SJSA1 (cell line): ENCODE data around the gene DIRAS2. TPM values are rescaled to one million over a fixed set of nuclear protein-coding genes. Genes with fewer than 3 reads are reported as not detected.

Experiments
- DNase-seq, 2 experiments: peaks; one replicate each; pipeline ENCODE4 v3.0.0-alpha.2; 2015 to 2020; ENCODE audit warnings: low spot score in 2 of 2, low read depth in 1 of 2
- H3K27ac ChIP-seq: fragments of 250-450 bp; sonication (Bioruptor Pico); 2 replicates; pipeline ENCODE4 v1.5.1; 2020; ENCODE audit warnings: mild to moderate bottlenecking, moderate library complexity
- H3K27me3 ChIP-seq: fragments of 250-450 bp; sonication (Bioruptor Pico); replicated peaks from 2 replicates; pipeline ENCODE4 v1.5.1; 2020; ENCODE audit warnings: mild to moderate bottlenecking, moderate library complexity
- H3K36me3 ChIP-seq: fragments of 250-450 bp; sonication (Bioruptor Pico); 2 replicates; pipeline ENCODE4 v1.5.1; 2020; ENCODE audit warnings: mild to moderate bottlenecking
- H3K4me1 ChIP-seq: fragments of 250-450 bp; sonication (Bioruptor Pico); replicated peaks from 2 replicates; pipeline ENCODE4 v1.6.1; 2021; ENCODE audit warnings: mild to moderate bottlenecking
- H3K4me3 ChIP-seq: fragments of 250-450 bp; sonication (Bioruptor Pico); 2 replicates; pipeline ENCODE4 v1.5.1; 2020; ENCODE audit warnings: mild to moderate bottlenecking
- H3K9me3 ChIP-seq: fragments of 250-450 bp; sonication (Bioruptor Pico); replicated peaks from 2 replicates; pipeline ENCODE4 v1.5.1; 2020; ENCODE audit warnings: mild to moderate bottlenecking
- total RNA-seq: library from RNA; depleted of rRNA; stranded (reverse); fragments of >200 nt; shearing (Covaris generic); gene quantifications from 2 replicates; pipeline ENCODE4 v1.2.3, GENCODE V29; 2014

Gene DIRAS2
- total RNA-seq, 1 experiment from 2014 or later = not detected

GRCh38 chr9:90641086-90641485 lies 1.5 kb downstream of the DIRAS2 start:
- no peaks in the 10 kb centered on the region for H3K36me3 ChIP-seq
- H3K9me3 ChIP-seq = no peaks in the 10 kb centered on the region
- no peak overlapping the region for H3K27ac ChIP-seq
- H3K4me1 ChIP-seq = no peaks in the 10 kb centered on the region; the same call in 1 of the 2 replicates
- no peak overlapping the region for H3K4me3 ChIP-seq
- DNase-seq = no peak
- H3K27me3 ChIP-seq = peaks cover 18% of the 10 kb centered on the region

GRCh38 chr9:90640361-90640760 lies 2.3 kb downstream of the DIRAS2 start:
- no peak overlapping the region for H3K4me3 ChIP-seq
- no peaks in the 10 kb centered on the region for H3K9me3 ChIP-seq
- no peaks in the 10 kb centered on the region; the same call in 1 of the 2 replicates for H3K4me1 ChIP-seq
- peaks cover 18% of the 10 kb centered on the region for H3K27me3 ChIP-seq
- no peak overlapping the region for H3K27ac ChIP-seq
- H3K36me3 ChIP-seq = no peaks in the 10 kb centered on the region
- DNase-seq = no peak

GRCh38 chr9:90637626-90638025 lies 5.0 kb downstream of the DIRAS2 start:
- no peaks in the 10 kb centered on the region for H3K9me3 ChIP-seq
- no peak overlapping the region for H3K4me3 ChIP-seq
- H3K27ac ChIP-seq = no peak overlapping the region
- H3K27me3 ChIP-seq = peaks cover 4% of the 10 kb centered on the region
- no peak for DNase-seq
- H3K4me1 ChIP-seq = no peaks in the 10 kb centered on the region
- H3K36me3 ChIP-seq = no peaks in the 10 kb centered on the region

- no peaks in the 10 kb centered on the region for H3K27me3 ChIP-seq
- H3K36me3 ChIP-seq = no peaks in the 10 kb centered on the region
- H3K9me3 ChIP-seq = no peaks in the 10 kb centered on the region
- no peaks in the 10 kb centered on the region for H3K4me1 ChIP-seq
- H3K4me3 ChIP-seq = no peak overlapping the region
- DNase-seq = no peak
- H3K27ac ChIP-seq = no peak overlapping the region
Observed at GRCh38 chr9:90632647-90633207, 9.9 kb downstream of the DIRAS2 start.

GRCh38 chr9:90631964-90632363 lies 10.7 kb downstream of the DIRAS2 start:
- H3K4me1 ChIP-seq = no peaks in the 10 kb centered on the region
- H3K36me3 ChIP-seq = no peaks in the 10 kb centered on the region
- H3K9me3 ChIP-seq = no peaks in the 10 kb centered on the region
- H3K4me3 ChIP-seq = no peak overlapping the region
- H3K27me3 ChIP-seq = no peaks in the 10 kb centered on the region
- DNase-seq = no peak
- H3K27ac ChIP-seq = no peak overlapping the region

- Histone ChIP-seq H3K9me3 (no peaks in the 10 kb centered on the region), H3K27ac (no peak overlapping the region), H3K36me3 (no peaks in the 10 kb centered on the region), H3K4me1 (no peaks in the 10 kb centered on the region), H3K4me3 (no peak overlapping the region), H3K27me3 (no peaks in the 10 kb centered on the region)
- no peak for DNase-seq
Observed at GRCh38 chr9:90629991-90630390, 12.6 kb downstream of the DIRAS2 start.

GRCh38 chr9:90629354-90629753 lies 13.3 kb downstream of the DIRAS2 start:
- H3K4me1 ChIP-seq = no peaks in the 10 kb centered on the region
- H3K4me3 ChIP-seq = no peak overlapping the region
- DNase-seq = no peak
- no peaks in the 10 kb centered on the region for H3K9me3 ChIP-seq
- no peaks in the 10 kb centered on the region for H3K27me3 ChIP-seq
- no peak overlapping the region for H3K27ac ChIP-seq
- H3K36me3 ChIP-seq = no peaks in the 10 kb centered on the region

- Histone ChIP-seq H3K27me3 (peaks cover 3% of the 10 kb centered on the region; the same call in 1 of the 2 replicates), H3K4me1 (no peaks in the 10 kb centered on the region), H3K4me3 (no peak overlapping the region), H3K9me3 (no peaks in the 10 kb centered on the region), H3K27ac (no peak overlapping the region), H3K36me3 (no peaks in the 10 kb centered on the region)
- DNase-seq = no peak
Observed at GRCh38 chr9:90616806-90617205, 25.8 kb downstream of the DIRAS2 start.

GRCh38 chr9:90613502-90613901 lies 29.1 kb downstream of the DIRAS2 start:
- peaks cover 3% of the 10 kb centered on the region; the same call in 1 of the 2 replicates for H3K27me3 ChIP-seq

GRCh38 chr9:90612957-90613356 lies 29.7 kb downstream of the DIRAS2 start:
- Histone ChIP-seq H3K4me3 (no peak overlapping the region), H3K27ac (no peak overlapping the region), H3K27me3 (peaks cover 3% of the 10 kb centered on the region; the same call in 1 of the 2 replicates), H3K36me3 (no peaks in the 10 kb centered on the region), H3K4me1 (no peaks in the 10 kb centered on the region), H3K9me3 (no peaks in the 10 kb centered on the region)
- DNase-seq = no peak

More at GRCh38 chr9:90613502-90613901, 29.1 kb downstream of the DIRAS2 start:
- H3K4me3 ChIP-seq = no peak overlapping the region
- H3K9me3 ChIP-seq = no peaks in the 10 kb centered on the region
- DNase-seq = no peak
- H3K36me3 ChIP-seq = no peaks in the 10 kb centered on the region
- no peak overlapping the region for H3K27ac ChIP-seq
- H3K4me1 ChIP-seq = no peaks in the 10 kb centered on the region

- no peak for DNase-seq
- no peaks in the 10 kb centered on the region for H3K36me3 ChIP-seq
- no peaks in the 10 kb centered on the region for H3K27me3 ChIP-seq
- no peaks in the 10 kb centered on the region for H3K9me3 ChIP-seq
- no peaks in the 10 kb centered on the region for H3K4me1 ChIP-seq
- no peak overlapping the region for H3K27ac ChIP-seq
- H3K4me3 ChIP-seq = no peak overlapping the region
Observed at GRCh38 chr9:90611568-90611967, 31.1 kb downstream of the DIRAS2 start.

- Histone ChIP-seq H3K4me1 (no peaks in the 10 kb centered on the region), H3K9me3 (no peaks in the 10 kb centered on the region), H3K4me3 (no peak overlapping the region), H3K27ac (no peak overlapping the region), H3K27me3 (no peaks in the 10 kb centered on the region), H3K36me3 (no peaks in the 10 kb centered on the region)
- DNase-seq = no peak
Observed at GRCh38 chr9:90611121-90611520, 31.5 kb downstream of the DIRAS2 start.

GRCh38 chr9:90607701-90608516 lies 34.7 kb downstream of the DIRAS2 start:
- Histone ChIP-seq H3K27ac (no peak overlapping the region), H3K4me1 (no peaks in the 10 kb centered on the region), H3K9me3 (no peaks in the 10 kb centered on the region), H3K4me3 (no peak overlapping the region), H3K27me3 (no peaks in the 10 kb centered on the region), H3K36me3 (no peaks in the 10 kb centered on the region)
- DNase-seq = no peak

- Histone ChIP-seq H3K9me3 (no peaks in the 10 kb centered on the region), H3K27ac (no peak overlapping the region), H3K36me3 (no peaks in the 10 kb centered on the region), H3K4me3 (no peak overlapping the region), H3K27me3 (no peaks in the 10 kb centered on the region), H3K4me1 (no peaks in the 10 kb centered on the region)
- no peak for DNase-seq
Observed at GRCh38 chr9:90600029-90600428, 42.6 kb downstream of the DIRAS2 start.
